Mucosa of stomach (tissue), 1 donor: ENCODE data around the gene IRX6.

Experiments used
- H3K27me3 ChIP-seq: one replicate; pipeline ENCODE4 v1.7.0; 2013; ENCODE audit warnings: mild to moderate bottlenecking, low read length; ENCODE audit not compliant: control insufficient read depth, insufficient read depth
- H3K36me3 ChIP-seq: one replicate; pipeline ENCODE4 v1.7.0; 2013; ENCODE audit warnings: low read length; ENCODE audit not compliant: control insufficient read depth, insufficient read depth
- H3K4me1 ChIP-seq: one replicate; pipeline ENCODE4 v1.7.0; 2013; ENCODE audit warnings: mild to moderate bottlenecking, low read length; ENCODE audit not compliant: control insufficient read depth, insufficient read depth
- H3K4me3 ChIP-seq: one replicate; pipeline ENCODE4 v1.7.0; 2013; ENCODE audit warnings: low read length
- H3K9ac ChIP-seq: one replicate; pipeline ENCODE4 v1.7.0; 2013; ENCODE audit warnings: mild to moderate bottlenecking, low read length, moderate library complexity
- H3K9me3 ChIP-seq: one replicate; pipeline ENCODE4 v1.7.0; 2013; ENCODE audit warnings: mild to moderate bottlenecking, low read length, moderate library complexity; ENCODE audit not compliant: control insufficient read depth
- donor health status: Pancreatic carcinoma.

Gene IRX6

GRCh38 chr16:55349867-55350266 lies 25.9 kb downstream of the IRX6 start:
- Histone ChIP-seq H3K9ac (no peak overlapping the region), H3K36me3 (no peaks in the 10 kb centered on the region), H3K9me3 (no peaks in the 10 kb centered on the region), H3K4me1 (no peaks in the 10 kb centered on the region), H3K4me3 (no peak overlapping the region), H3K27me3 (no peaks in the 10 kb centered on the region)

- H3K4me1 ChIP-seq, result no peaks in the 10 kb centered on the region
- H3K9me3 ChIP-seq, result no peaks in the 10 kb centered on the region
- H3K27me3 ChIP-seq, result no peaks in the 10 kb centered on the region
- no peak overlapping the region for H3K9ac ChIP-seq
- no peak overlapping the region for H3K4me3 ChIP-seq
- H3K36me3 ChIP-seq, result no peaks in the 10 kb centered on the region
Measured at GRCh38 chr16:55350984-55351383, 27.0 kb downstream of the IRX6 start.

GRCh38 chr16:55351936-55352335 lies 27.9 kb downstream of the IRX6 start:
- Histone ChIP-seq H3K27me3 (no peaks in the 10 kb centered on the region), H3K4me1 (no peaks in the 10 kb centered on the region), H3K4me3 (no peak overlapping the region), H3K36me3 (no peaks in the 10 kb centered on the region), H3K9ac (no peak overlapping the region), H3K9me3 (no peaks in the 10 kb centered on the region)

GRCh38 chr16:55357241-55357640 lies 33.2 kb downstream of the IRX6 start:
- Histone ChIP-seq H3K4me3 (no peak overlapping the region), H3K9ac (no peak overlapping the region), H3K4me1 (no peaks in the 10 kb centered on the region)

GRCh38 chr16:55359946-55360345 lies 35.9 kb downstream of the IRX6 start:
- H3K36me3 ChIP-seq, result no peaks in the 10 kb centered on the region
- no peak overlapping the region for H3K9ac ChIP-seq
- H3K4me3 ChIP-seq, result no peak overlapping the region
- H3K27me3 ChIP-seq, result no peaks in the 10 kb centered on the region
- no peaks in the 10 kb centered on the region for H3K4me1 ChIP-seq
- H3K9me3 ChIP-seq, result no peaks in the 10 kb centered on the region

More at GRCh38 chr16:55357241-55357640, 33.2 kb downstream of the IRX6 start:
- Histone ChIP-seq H3K27me3 (no peaks in the 10 kb centered on the region), H3K36me3 (no peaks in the 10 kb centered on the region), H3K9me3 (no peaks in the 10 kb centered on the region)

- Histone ChIP-seq H3K36me3 (no peaks in the 10 kb centered on the region), H3K9ac (no peak overlapping the region), H3K4me1 (no peaks in the 10 kb centered on the region), H3K27me3 (peaks cover 10% of the 10 kb centered on the region), H3K9me3 (no peaks in the 10 kb centered on the region), H3K4me3 (no peak overlapping the region)
Measured at GRCh38 chr16:55364811-55365210, 40.8 kb downstream of the IRX6 start.

- Histone ChIP-seq H3K36me3 (no peaks in the 10 kb centered on the region), H3K9ac (no peak overlapping the region), H3K9me3 (no peaks in the 10 kb centered on the region), H3K27me3 (peaks cover 31% of the 10 kb centered on the region), H3K4me1 (no peaks in the 10 kb centered on the region), H3K4me3 (no peak overlapping the region)
Measured at GRCh38 chr16:55367301-55367811, 43.4 kb downstream of the IRX6 start.

GRCh38 chr16:55367866-55368603 lies 44.0 kb downstream of the IRX6 start:
- Histone ChIP-seq H3K9me3 (no peaks in the 10 kb centered on the region), H3K4me1 (no peaks in the 10 kb centered on the region), H3K27me3 (peaks cover 31% of the 10 kb centered on the region), H3K9ac (no peak overlapping the region), H3K36me3 (no peaks in the 10 kb centered on the region), H3K4me3 (no peak overlapping the region)

- Histone ChIP-seq H3K9ac (no peak overlapping the region), H3K27me3 (peaks cover 31% of the 10 kb centered on the region), H3K36me3 (no peaks in the 10 kb centered on the region), H3K4me1 (no peaks in the 10 kb centered on the region), H3K9me3 (no peaks in the 10 kb centered on the region), H3K4me3 (no peak overlapping the region)
Measured at GRCh38 chr16:55369151-55369550, 45.1 kb downstream of the IRX6 start.

- H3K4me3 ChIP-seq, result no peak overlapping the region
- H3K4me1 ChIP-seq, result no peaks in the 10 kb centered on the region
- H3K9ac ChIP-seq, result no peak overlapping the region
Measured at GRCh38 chr16:55370762-55371482, 46.9 kb downstream of the IRX6 start.

GRCh38 chr16:55372792-55373488 lies 48.9 kb downstream of the IRX6 start:
- Histone ChIP-seq H3K9me3 (no peaks in the 10 kb centered on the region), H3K4me3 (no peak overlapping the region), H3K9ac (no peak overlapping the region)

More at GRCh38 chr16:55370762-55371482, 46.9 kb downstream of the IRX6 start:
- H3K36me3 ChIP-seq, result no peaks in the 10 kb centered on the region
- H3K27me3 ChIP-seq, result peaks cover 28% of the 10 kb centered on the region
- no peaks in the 10 kb centered on the region for H3K9me3 ChIP-seq

GRCh38 chr16:55373489-55373832 lies 49.5 kb downstream of the IRX6 start:
- no peak overlapping the region for H3K9ac ChIP-seq
- H3K9me3 ChIP-seq, result no peaks in the 10 kb centered on the region
- peaks cover 28% of the 10 kb centered on the region for H3K27me3 ChIP-seq
- H3K4me1 ChIP-seq, result no peaks in the 10 kb centered on the region
- H3K4me3 ChIP-seq, result no peak overlapping the region
- no peaks in the 10 kb centered on the region for H3K36me3 ChIP-seq

More at GRCh38 chr16:55372792-55373488, 48.9 kb downstream of the IRX6 start:
- no peaks in the 10 kb centered on the region for H3K36me3 ChIP-seq
- H3K27me3 ChIP-seq, result peaks cover 28% of the 10 kb centered on the region
- no peaks in the 10 kb centered on the region for H3K4me1 ChIP-seq
